Embryonic facial prominence (tissue), 1 donor: ENCODE data around the gene STK11.

ENCODE experiments used
- DNase-seq: peaks from one replicate; pipeline ENCODE4 v3.0.0-alpha.2; 2016; ENCODE audit errors: extremely low spot score

Gene STK11

DNA sequence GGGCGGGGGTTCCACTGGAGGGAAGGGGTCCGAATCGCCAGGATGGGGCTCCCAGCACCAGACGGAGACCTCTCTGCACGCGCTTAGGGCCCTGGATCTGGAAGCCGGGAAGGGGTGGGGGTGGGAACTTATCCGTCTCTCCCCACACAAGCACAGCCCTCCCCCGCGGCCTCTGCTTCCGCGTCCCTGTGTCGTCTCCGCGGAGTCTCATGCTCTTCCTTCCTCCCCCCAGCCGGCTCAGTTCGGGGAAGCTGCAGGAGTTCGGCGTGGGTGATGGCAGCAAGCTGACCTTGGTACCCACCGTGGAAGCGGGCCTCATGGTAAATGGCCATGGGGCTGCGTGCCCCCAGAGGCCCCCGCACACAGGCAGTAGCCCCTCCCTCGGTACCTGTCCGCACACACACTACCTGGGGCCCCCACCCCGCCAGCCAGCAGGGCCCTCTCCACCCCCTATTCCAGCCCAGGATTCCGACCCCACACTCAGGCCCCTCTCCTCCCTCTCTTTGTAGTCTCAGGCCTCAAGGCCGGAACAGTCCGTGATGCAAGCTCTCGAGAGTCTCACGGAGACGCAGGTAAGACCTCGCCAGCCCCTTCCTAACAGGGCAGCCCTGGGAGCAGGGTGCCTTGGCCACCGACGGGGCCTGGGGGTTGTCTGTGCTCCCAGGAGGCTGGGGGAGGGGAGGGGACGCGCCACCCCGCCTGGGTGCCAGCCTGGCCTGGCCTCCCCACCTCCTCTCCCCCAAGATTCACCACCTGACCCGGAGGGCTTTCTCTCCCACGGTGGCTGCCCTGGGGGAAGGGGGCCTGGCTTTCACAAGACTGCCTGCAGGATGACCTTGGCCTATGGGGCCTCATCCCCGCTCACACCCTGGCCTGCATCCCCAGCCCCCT is 46.0 kb downstream of the STK11 start:
- no peak for DNase-seq

DNA sequence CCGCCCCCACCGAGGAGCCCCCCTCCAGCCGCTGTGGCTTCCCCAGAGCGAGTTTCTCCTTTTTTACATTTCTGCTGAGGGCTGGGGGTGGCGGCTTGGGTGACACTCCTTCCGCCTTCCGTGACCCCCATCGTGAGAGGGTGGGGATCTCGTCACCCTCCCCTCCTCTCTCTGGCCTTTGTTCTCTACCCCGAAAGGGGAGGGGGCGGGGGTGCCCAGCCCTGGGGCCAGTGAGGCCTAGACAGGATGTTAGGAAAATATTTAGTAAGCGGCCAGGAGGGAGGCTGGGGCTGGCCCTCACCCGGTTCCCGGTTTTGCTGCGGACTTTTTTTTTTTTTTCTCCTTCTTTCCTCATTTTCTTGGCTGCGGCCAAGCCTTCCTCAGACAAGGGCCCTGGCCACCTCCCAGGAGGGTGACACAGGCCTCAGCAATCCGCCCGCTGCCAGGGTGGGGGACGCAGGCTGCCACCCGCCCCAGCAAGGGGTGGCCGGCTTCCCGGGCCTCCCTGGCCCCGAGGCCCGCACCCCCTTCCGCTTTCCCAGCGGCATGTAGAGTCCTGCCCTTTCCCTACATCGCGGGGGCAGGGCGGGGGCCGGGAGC is 46.7 kb downstream of the STK11 start:
- DNase-seq, result no peak

DNA sequence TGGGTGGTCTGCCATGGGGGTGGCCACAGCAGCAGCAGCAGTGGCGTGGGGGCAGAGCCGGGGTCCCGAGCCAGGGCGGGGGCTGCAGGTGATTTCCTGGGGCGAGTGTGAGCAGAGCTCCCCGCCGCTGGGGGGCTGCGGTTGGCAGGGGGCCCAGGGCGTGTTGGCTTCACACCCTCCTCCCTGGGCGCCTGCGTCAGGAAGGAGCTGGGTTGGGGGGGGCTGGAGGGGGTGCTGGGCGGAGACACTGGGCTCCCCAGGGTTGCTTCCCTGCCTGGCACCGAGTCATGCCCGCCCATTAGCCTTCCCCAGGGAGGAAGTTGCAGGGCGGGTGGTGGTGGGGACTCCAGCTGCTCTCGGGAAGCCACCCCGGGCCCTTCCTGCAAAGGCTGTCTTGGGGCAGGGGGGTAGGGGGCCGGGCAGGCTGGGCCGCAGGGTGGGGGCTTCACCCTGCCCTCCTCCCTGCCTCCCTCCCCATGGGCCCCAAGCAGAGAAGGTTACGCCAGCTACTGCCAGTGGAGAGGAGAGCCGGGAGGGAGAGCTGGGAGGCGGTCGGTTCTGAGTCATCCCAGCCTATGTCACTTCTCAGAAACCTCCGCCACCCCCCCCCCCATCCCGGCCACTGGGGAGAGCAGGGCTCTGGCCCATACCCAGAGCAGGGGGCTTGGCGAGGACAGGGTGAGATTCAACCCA is 47.4 kb downstream of the STK11 start:
- no peak for DNase-seq

DNA sequence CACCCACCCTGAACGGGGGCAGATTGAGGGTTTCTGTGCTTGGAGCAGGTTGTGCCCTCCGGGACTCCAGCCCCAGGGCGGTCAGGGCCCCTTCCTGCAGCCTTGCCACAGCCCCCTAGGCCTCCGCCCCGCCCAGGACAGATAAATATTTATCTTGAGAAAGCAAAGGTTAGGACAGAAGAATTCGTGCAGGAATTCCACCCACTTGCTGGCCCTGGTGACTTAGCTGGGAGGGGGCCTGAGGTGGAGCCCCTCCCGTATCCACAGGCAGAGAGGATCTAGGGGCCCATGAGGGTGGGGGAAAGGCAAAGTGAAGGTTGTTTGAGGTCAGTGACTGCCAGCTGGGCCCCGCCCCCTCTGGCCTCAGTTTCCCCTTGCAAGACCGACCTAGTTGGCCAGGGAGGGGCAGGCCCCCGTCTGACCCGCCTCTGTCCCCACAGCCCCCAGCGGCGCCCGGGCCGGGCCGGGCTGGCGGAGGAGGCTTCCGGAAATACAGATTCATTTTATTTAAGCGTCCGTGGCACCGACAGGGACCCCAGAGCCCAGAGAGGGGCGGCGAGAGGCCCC is 48.0 kb downstream of the STK11 start:
- no peak for DNase-seq

DNA sequence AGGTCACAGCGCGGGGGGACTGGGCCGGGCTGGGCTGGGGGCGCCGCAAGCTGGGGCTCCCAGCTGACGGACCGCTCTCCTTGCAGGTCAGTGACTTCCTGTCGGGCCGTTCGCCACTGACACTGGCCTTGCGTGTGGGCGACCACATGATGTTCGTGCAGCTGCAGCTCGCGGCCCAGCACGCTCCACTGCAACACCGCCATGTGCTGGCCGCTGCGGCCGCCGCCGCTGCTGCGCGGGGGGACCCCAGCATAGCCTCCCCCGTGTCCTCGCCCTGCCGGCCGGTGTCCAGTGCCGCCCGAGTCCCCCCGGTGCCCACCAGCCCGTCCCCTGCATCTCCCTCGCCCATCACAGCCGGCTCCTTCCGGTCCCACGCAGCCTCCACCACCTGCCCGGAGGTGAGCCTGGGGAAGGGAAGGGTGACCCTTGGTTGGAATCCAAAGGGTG is 48.5 kb downstream of the STK11 start:
- no peak for DNase-seq

DNA sequence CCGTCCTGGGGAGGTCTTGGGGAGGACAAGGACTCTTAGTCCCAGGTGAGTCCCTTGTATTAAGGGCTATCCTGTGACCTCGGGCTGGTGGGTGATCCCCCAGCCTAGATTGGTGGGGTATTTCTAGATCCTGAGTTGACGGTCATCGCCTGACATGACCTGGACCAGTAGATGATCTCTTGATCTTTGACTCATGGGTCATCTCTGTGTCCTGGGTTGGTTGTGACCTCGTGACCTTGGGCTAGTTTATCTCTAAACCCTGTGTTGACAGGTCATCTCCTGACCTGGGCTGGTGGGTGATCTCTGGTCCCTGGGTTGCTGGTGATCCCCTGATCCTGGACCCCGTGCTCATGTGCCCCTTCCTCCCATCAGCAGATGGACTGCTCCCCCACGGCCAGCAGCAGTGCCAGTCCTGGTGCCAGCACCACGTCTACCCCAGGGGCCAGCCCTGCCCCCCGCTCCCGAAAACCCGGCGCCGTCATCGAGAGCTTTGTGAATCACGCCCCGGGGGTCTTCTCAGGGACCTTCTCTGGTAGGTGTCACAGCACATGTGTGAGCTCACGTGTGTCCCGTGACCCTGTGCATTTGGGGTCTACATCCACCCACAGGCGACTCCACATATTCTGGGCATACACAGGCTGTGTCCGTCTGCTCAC is 49.1 kb downstream of the STK11 start:
- DNase-seq, result no peak

DNA sequence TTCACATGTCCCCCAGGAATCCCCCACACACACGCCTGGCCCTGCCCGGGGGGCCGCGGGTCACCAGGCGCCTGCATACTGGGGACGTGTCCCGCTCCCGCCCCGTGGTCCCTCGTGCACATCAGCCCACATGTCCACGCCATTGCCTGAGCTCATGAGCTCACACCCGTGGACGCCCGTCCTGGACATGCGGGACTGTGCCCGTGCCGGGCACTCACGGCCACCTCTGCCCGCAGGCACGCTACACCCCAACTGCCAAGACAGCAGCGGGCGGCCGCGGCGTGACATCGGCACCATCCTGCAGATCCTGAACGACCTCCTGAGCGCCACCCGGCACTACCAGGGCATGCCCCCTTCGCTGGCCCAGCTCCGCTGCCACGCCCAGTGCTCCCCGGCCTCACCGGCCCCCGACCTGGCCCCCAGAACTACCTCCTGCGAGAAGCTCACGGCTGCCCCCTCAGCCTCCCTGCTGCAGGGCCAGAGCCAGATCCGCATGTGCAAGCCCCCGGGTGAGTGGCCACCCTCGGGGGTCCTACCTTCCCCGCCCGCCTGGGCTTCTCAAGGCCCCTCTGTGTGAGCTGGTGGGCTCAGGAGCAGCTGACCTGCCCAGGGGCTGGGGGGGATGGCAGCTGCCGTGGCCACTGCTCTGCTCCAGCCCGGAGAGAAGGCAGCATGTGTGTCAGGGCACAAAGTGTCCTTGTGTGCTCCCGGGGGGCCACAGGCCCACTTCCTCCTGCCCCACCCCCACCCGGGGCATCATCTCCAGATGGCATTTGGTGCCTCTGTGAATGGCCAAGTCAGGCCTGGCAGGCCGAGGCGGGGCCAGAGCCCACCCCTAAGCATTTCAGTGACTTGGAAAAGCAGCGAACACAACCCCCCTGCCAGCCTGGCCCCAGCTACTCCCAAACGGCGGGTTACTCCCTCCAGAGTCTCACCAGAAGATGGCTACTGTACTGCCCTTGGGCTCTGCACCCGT is 49.9 kb downstream of the STK11 start:
- no peak for DNase-seq

DNA sequence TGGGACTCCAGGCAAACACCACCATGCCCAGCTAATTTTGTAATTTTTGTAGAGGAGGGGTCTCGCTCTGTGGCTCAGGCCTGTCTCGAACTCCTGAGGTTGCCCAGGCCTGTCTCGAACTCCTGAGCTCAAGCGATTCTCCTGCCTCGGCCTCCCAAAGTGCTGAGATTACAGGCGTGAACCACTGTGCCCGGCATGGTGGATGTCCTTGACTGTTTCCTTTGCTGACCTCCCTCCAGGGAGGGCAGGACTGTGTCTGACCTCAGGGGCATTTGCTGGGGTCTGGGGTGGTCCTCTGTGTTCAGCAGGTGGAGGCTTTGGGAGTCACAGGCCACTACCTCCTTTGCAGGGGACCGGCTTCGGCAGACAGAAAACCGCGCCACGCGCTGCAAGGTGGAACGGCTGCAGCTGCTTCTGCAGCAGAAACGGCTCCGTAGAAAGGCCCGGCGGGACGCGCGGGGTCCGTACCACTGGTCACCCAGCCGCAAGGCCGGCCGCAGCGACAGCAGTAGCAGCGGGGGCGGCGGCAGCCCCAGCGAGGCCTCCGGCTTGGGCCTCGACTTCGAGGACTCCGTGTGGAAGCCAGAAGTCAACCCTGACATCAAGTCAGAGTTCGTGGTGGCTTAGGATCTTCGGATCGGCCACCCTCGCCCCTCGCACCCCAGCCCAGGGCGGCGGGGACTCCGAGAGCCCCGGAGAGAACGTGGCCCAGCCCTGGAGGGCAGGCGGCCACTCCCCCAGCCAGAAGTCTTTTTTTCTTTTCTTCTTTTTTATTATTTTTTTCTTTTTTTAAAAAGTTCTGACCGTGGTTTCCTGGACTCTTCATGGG is 51.3 kb downstream of the STK11 start:
- no peak for DNase-seq

DNA sequence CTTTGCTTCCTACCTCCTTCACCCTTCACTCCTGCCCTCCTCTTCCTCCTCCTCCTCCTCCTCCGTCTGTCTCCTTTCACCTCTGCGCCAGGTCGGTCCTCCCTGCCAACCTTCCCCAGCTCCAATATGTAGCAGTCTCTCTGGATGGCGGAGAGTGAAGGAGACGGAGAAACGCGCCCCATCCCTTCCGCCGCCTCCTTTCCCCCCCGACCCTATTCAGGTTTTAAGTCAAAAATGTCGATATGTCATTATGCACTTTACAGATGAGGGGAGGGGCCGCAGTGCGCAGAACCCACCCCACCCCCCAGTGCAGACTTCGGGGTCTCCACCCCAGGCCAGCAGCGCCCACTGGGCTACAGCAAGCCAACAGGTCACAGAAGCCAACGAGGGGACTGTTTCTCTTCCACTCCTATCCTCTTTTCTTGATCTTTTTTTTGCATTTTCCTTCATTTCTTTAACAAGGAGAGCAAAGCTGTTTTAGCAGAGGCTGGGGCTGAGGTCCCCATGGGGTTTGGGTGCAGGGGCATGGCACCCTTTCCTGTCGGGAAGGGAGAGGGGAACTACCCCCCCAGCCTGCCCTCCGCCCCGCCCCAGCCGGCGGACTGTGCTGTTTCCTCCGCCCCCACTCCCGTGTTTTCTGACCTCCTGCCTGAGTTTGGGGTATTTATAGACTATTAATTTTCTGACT is 52.0 kb downstream of the STK11 start:
- DNase-seq, result no peak

DNA sequence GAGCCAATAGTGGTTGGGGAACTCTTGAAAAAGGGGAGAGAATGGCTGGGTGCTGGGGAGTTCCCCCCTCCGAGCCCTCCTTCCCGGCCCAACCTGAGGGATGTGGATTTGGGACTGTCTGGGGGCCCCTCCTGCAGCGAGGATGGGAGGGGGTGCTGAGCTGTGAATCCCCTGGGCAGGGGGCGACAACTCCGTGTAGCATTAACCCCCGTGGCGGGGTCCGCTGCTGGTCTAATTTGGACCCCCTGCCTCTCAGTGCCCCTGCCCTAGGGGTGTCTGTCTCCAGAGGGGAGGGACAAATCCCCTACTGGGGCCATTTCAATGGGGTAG is 52.5 kb downstream of the STK11 start:
- DNase-seq, result no peak

DNA sequence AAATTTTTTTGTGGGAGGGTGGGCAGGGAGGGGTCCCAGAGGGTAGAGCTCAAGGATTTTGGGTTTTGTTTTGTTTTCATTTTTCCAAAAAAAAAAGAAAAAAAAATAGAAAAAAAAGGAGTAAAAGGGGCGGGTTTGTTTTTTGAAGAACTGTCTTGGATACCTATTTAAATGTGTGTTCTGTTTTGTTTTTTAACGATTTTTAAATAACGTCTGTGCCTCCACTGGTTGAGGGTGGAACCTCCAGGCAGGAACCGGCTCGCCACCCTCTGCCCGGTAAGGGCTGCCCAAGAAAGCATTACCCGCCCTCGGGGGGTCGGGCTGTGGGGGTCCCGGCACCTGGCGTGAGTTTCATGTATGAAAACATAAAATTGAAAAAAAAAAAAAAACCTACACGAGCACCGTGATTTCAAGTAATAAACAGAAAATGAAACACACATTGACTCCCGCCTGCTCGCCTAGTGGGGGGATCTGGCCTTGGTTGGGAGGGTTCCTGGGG is 53.2 kb downstream of the STK11 start:
- DNase-seq, result no peak

DNA sequence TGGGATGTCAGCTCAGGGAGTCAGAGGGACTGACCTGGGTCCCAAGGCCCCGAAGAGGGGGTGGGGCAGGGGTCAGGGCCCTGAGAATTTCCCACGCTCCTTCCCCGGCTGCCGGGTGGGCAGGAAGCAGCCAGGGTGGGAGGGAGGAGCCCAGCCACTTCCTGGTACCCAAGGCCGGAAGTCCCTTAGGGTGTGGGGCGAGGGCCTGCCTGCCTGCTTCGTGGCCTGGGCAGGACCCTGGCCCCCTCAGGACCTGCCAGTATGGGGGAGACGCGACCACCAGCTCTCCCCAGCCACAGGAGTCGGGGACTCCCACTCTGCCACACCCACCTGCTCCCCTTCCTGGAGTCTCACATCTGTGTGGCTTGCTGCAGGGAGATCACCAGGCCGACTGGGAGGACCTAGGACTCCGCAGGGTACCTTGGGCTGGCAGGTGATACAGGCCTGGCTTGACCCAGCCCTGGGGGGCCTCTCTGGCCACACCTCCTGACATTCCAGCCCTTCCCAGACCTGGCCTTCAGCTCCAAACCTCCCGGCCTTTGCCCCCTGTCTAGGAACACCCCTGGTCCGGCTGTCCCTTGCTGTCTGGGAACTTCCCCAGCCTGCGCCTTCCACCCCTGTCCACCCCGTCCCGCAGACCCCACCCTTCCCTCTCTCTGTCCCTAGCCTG is 53.8 kb downstream of the STK11 start:
- no peak for DNase-seq

DNA sequence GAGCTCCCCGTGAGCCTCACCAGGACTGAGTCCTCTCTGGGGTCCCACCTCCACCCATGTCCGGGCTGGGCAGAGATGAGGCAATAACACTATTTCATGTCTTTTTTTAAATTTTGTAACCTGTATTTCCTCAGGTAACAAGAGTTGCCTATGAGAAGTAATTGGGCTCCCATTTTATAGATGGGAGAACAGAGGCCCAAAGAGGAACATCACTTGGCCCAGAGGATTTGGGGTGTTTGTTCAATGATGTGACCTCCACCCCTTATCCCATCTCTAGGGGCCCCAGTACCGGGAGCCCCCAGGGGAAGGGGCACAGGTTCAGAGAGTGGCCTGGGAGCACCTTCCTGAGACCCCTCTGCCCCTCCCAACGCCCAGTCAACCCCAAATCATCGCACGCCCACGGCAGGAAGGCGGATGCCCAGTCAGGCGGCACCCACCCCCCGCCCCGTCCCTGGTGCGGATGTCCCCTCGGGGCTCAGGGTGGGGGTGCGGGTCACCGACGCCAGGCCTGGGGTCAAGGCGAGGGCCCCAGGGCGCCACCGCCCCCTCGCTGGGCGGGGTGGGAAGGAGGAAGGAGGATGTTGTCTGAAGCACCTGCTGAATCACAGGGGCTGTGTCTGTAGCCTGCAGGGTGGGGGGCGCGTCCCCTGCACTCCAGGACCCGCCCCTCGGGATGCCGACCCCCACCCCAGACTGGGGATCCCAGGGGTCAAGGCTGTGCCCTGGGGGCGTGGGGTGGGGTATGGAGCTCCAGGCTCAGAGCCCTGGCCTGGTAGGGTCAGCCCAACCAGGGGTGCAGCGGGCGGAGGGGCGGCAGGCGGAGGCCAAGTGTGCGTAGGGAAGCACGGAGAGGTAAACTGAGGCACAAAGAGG is 54.5 kb downstream of the STK11 start:
- DNase-seq, result no peak

DNA sequence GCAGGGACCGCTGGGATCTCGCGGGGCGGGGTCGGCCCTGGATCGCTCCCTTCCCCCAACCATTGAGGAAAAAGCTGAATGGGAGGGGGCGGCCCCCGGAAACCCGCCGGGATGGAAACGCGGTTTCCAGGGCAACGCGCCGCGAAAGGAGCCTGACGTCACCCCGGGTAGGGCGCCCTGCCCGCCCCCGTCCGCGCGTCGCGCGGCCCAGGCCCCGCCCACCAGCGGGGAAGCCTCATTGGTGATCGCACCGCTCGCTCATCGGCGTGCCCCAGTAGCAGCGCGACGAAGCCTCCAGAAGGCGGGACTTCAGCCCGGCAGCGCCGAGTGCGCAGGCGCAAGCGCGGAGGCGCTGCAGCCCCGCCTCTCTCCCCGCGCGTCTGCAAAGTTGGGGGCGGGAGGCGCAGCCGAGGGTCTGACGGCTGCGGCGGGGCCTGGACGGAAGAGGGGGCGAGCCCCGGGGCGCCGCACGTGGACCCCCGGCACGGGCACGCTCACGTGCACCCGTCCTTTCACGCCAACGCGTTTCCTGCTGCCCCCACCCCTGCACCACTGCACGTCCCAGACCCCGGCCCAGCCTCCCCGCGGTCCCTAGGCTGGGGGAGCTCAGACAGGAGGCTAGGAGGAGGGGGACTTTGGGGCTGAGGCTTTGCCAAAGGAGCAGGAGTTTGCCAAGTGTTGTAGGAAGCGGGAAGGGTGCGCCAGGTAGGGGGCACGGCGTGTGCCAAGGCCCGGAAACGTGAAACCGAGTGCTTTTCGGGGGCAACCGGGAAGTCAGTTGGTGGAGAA is 55.4 kb downstream of the STK11 start:
- peak; percentile 96 for DNase-seq

DNA sequence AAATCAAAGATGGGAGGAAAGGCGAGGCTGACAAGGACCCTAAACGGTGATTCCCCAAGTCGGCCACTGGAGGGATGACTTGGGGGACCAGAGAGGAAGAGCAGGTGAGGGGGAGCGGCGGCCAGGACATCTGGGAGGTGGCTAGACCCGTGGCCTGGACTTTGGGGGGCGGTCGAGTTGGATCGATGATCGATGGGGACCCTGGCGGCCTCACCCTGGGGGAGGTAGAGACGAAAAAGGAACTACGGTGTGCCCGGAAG is 55.9 kb downstream of the STK11 start:
- DNase-seq, result no peak

DNA sequence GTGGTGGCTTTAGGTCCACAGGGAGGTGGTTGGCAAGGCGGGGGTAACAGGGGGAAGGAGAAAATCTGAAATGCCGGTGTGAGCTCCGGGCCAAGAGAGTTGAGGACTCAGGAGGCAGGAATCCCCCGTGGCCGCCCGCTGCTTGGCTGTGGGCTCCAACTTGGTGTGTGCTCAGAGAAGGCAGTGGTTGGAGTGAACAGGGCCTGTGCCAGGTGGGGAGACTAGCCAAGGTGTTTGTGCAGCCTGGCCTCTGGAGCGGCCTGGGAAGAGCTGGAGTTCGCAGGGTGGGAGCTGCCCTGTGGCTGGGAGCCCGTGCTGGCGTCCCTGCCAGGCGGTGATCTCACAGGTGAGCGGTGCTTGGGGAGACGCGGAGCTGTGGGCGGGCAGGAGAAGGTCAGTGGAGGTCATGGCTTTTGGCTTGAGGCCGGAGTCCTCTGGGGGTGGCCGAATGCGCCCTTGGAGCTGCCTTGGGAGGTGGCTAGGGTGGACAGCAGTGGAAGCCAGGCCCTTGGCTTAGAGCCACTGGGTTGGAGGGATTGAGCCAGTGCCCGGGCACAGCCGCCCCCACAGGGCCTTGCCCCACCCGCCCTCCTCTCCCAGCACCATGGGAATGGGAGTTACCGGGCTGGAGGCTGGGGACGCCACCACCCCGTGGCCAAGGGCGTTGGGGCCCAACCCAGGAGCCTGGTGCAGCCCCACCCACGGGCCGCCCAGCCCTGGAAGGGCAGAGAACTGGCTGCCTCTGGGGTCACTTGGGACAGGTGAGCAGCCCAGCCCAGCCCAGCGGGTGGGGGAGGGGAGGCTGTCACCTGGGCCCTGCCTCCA is 56.4 kb downstream of the STK11 start:
- DNase-seq, result no peak
